Breast epithelium (tissue), 3 donors: Measurements from ENCODE around the gene ATXN1.

ENCODE experiments used
- CTCF ChIP-seq, 3 donors: fragments of 450-650 bp; IDR thresholded peaks; one replicate each; pipeline ENCODE4 v1.5.1; 2016 to 2017; ENCODE audit warnings: antibody characterized with exemption in 3 of 3, mild to moderate bottlenecking in 3 of 3, moderate library complexity in 3 of 3
- POLR2A ChIP-seq: fragments of 450-650 bp; IDR thresholded peaks from one replicate; pipeline ENCODE4 v1.6.1; 2016; ENCODE audit warnings: antibody characterized with exemption, mild to moderate bottlenecking, moderate library complexity

- TF ChIP-seq CTCF (IDR thresholded peaks at IDR 0.05) (no peak), POLR2A (no peak)
Observed at GRCh38 chr6:16625291-16626265, 135.7 kb downstream of the ATXN1 start.
